ENCODE data around the gene MSLN.
A peak's percentile ranks its signal among the peaks of the same experiment; 100 is the strongest.

MSLN gene

GRCh38 chr16:778447-778846 lies 17.9 kb downstream of the MSLN start:
- no peak for DNase-seq

- no peak for DNase-seq
These were observed 18.5 kb downstream of the MSLN start for GRCh38 chr16:778909-779527.

GRCh38 chr16:779561-779960 lies 19.0 kb downstream of the MSLN start:
- DNase-seq: no peak

GRCh38 chr16:780296-780695 lies 19.8 kb downstream of the MSLN start:
- DNase-seq: no peak

GRCh38 chr16:781346-782010 lies 20.9 kb downstream of the MSLN start:
- DNase-seq: no peak

- DNase-seq: no peak
These were observed 21.7 kb downstream of the MSLN start for GRCh38 chr16:782258-782657.

GRCh38 chr16:782766-783403 lies 22.4 kb downstream of the MSLN start:
- DNase-seq: no peak

- DNase-seq: no peak
These were observed 23.0 kb downstream of the MSLN start for GRCh38 chr16:783404-784161.

GRCh38 chr16:784431-784830 lies 23.9 kb downstream of the MSLN start:
- no peak for DNase-seq

- peak; percentile 92 for DNase-seq
These were observed 25.3 kb downstream of the MSLN start for GRCh38 chr16:785563-786535.

- DNase-seq: no peak
These were observed 26.9 kb downstream of the MSLN start for GRCh38 chr16:787321-787966.

GRCh38 chr16:787978-788398 lies 27.5 kb downstream of the MSLN start, which contains the start of gene RPUSD1:
Gene RPUSD1 (minus strand): TSS chr16:788381. CDS start chr16:787737, 644 bp downstream.
- no peak for DNase-seq

- DNase-seq: peak; percentile 97
These were observed 28.0 kb downstream of the MSLN start, which contains the start of gene CHTF18 for GRCh38 chr16:788399-789126. Gene CHTF18 (plus strand): TSS chr16:788620. CDS start chr16:788685, 65 bp downstream.

- no peak for DNase-seq
These were observed 28.8 kb downstream of the MSLN start for GRCh38 chr16:789191-789850.

GRCh38 chr16:790086-790485 lies 29.6 kb downstream of the MSLN start:
- DNase-seq: no peak

- DNase-seq: no peak
These were observed 30.6 kb downstream of the MSLN start for GRCh38 chr16:791131-791530.

- DNase-seq: no peak
These were observed 31.9 kb downstream of the MSLN start for GRCh38 chr16:792221-792995.

- no peak for DNase-seq
These were observed 32.9 kb downstream of the MSLN start for GRCh38 chr16:793414-793813.

GRCh38 chr16:794091-794822 lies 33.7 kb downstream of the MSLN start:
- no peak for DNase-seq

All from activated effector memory CD4-positive, alpha-beta T cell treated with anti-CD3 and anti-CD28 coated beads, Interleukin-2, amount 50 U/mL, for 16 hours (primary cell).